ENCODE data around the gene MRPS10. TPM values are rescaled to one million over a fixed set of nuclear protein-coding genes. Genes with fewer than 3 reads are reported as not detected.
A peak's percentile ranks its signal among the peaks of the same experiment; 100 is the strongest.

MRPS10 gene
- total RNA-seq = 10 to 100 TPM; 17.0 to 30.3 (median 25.3) TPM
- 10 to 100 TPM; 41.0 to 60.9 TPM for polyA plus RNA-seq
- 21.7 reads per million, percentile 52 among the genes with 10 or more reads in this experiment for total RNA-seq

DNA sequence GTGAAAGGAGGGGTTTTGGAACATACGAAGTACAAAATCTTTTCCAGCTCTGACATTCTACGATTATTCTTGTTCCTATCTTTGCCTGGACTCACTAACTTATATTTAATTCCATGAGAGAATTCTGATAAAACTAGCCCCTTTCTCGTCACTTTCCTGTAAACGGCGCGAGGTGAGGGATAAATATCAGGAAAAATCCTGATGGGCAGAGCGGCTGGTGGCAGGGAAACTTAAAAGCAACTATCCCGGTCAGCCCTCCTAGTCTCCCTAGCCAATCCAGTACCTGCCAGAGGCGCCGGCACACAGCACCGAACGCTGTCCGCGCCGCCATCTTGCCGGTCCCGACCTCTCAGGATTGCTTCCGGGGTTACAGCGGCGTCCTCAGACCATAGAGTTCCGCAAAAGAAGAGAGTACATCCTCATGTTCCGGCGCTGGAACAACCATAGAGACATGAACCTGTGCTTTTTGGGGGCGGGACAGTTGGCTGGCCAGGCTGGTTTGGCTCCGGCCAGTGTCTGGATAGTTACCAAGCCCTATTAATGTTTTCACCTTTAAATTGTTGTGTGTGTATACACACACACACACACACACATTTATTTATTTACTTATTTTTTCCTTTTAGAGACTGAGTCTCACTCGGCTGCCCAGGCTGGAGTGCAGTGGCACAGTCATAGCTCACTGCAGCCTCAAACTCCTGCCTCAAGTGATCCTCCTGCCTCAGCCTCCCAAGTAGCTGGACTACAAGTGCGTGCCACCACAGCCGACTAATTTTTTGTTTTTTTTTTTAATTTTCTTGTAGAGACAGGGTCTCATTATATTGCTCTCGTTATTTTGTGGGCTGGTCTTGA, at the start of gene MRPS10:
Gene MRPS10, minus strand, starts transcription at position 343 of the 849 bp plus-strand sequence. Its CDS starts 12 bp downstream, at position 331.
- no peaks in the 10 kb centered on the region for H3K9me3 Mint-ChIP-seq
- H3K4me3 ChIP-seq (ENCODE audit: low read length) = peak within 1 kb of the TSS; percentile 96
- H3K4me3 Mint-ChIP-seq = peak within 1 kb of the TSS; percentile 92 to 100 (median 98)
- H3K27ac Mint-ChIP-seq = peak within 1 kb of the TSS; percentile 87 to 99 (median 97)
- H3K4me1 Mint-ChIP-seq = peaks cover 7 to 34% (median 24%) of the 10 kb centered on the region in 7 donors
- peak; percentile 100 for ATAC-seq
- H3K27me3 Mint-ChIP-seq = no peaks in the 10 kb centered on the region
- intact Hi-C loops (cut with micrococcal nuclease) = loop anchor here (1.0 to 5.0 kb wide), 16 partner anchors 173 to 1210 kb away; partner anchors contain the start of genes BYSL (in 2 of the 2), MED20 (in 2 of the 2), PRICKLE4 (in 2 of the 2) and TFEB (in 2 of the 2)
- peaks cover 0 to 12% (median 0%) of the 10 kb centered on the region in 3 experiments for H3K36me3 ChIP-seq (ENCODE audit: control insufficient read depth in 2 of 3, insufficient read depth in 3 of 3, low read length in 3 of 3)
- H3K4me1 ChIP-seq (ENCODE audit: control insufficient read depth in 2 of 2, insufficient read depth in 2 of 2, low read length in 2 of 2) = peaks cover 9 to 14% of the 10 kb centered on the region in 2 donors
- POLR2A ChIA-PET = interaction anchor here (0.6 to 2.7 kb wide), 9 partner anchors 14 to 430 kb away, joined by 3 to 12 read pairs (median 5); partner anchors contain the start of genes BYSL, MED20, TOMM6 and UBR2
- DNase-seq = peak; percentile 72 to 92 (median 87)
- no peaks in the 10 kb centered on the region for H3K27me3 ChIP-seq (ENCODE audit: control insufficient read depth in 2 of 2, insufficient read depth in 2 of 2, low read length in 2 of 2)
- H3K9me3 ChIP-seq (ENCODE audit: control insufficient read depth in 2 of 3, low read length in 3 of 3) = no peaks in the 10 kb centered on the region
- CTCF ChIA-PET = interaction anchor here (0.8 to 1.3 kb wide), 4 partner anchors 113 to 484 kb away, joined by 3 to 7 read pairs (median 4); no protein-coding TSS in a partner anchor
- peak within 1 kb of the TSS; percentile 77 for H3K27ac ChIP-seq (ENCODE audit: low read depth, low read length)
- peaks cover 0 to 9% (median 7%) of the 10 kb centered on the region in 5 donors for H3K36me3 Mint-ChIP-seq

DNA sequence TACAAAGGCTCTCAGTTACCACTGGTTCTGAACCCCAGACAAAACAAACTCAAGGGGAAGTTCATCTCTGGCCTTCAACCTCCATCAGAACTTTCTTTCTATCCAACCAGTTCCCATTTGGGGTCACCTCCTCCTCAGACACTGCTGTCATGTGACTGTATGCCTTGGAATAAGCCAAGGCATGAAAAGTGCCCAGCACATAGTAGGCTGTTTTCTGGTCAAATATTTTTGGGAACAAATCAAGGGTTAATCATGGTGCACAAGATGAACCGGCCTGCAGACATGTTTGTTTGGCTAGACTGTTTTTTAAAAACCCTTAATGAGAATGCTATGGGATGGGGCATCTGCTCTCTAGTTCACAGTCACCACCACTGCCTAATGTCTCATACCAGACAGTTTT, 48.9 kb upstream of the MRPS10 start:
- Histone ChIP-seq H3K9me3 (ENCODE audit: control insufficient read depth in 2 of 3, low read length in 3 of 3) (no peaks in the 10 kb centered on the region), H3K36me3 (ENCODE audit: control insufficient read depth in 2 of 3, insufficient read depth in 3 of 3, low read length in 3 of 3) (peaks cover 0 to 47% (median 0%) of the 10 kb centered on the region in 3 experiments), H3K27ac (ENCODE audit: low read depth, low read length) (no peak overlapping the region), H3K4me3 (ENCODE audit: low read length) (no peak overlapping the region), H3K4me1 (ENCODE audit: control insufficient read depth in 2 of 2, insufficient read depth in 2 of 2, low read length in 2 of 2) (peaks cover 0 to under 1% of the 10 kb centered on the region in 2 donors), H3K27me3 (ENCODE audit: control insufficient read depth in 2 of 2, insufficient read depth in 2 of 2, low read length in 2 of 2) (no peaks in the 10 kb centered on the region)
- Mint-ChIP-seq H3K27ac (peak overlapping the region in 2 of 9 donors; percentile 19 to 41), H3K4me3 (no peak overlapping the region), H3K27me3 (no peaks in the 10 kb centered on the region), H3K4me1 (peaks cover 0 to 14% (median 12%) of the 10 kb centered on the region in 7 donors), H3K9me3 (no peaks in the 10 kb centered on the region), H3K36me3 (peaks cover 0 to 61% (median 18%) of the 10 kb centered on the region in 5 donors)
- ATAC-seq = no peak
- DNase-seq = no peak
- POLR2A ChIA-PET = no interaction called here
- CTCF ChIA-PET = no interaction called here
- intact Hi-C loops (cut with micrococcal nuclease) = no loop called here

DNA sequence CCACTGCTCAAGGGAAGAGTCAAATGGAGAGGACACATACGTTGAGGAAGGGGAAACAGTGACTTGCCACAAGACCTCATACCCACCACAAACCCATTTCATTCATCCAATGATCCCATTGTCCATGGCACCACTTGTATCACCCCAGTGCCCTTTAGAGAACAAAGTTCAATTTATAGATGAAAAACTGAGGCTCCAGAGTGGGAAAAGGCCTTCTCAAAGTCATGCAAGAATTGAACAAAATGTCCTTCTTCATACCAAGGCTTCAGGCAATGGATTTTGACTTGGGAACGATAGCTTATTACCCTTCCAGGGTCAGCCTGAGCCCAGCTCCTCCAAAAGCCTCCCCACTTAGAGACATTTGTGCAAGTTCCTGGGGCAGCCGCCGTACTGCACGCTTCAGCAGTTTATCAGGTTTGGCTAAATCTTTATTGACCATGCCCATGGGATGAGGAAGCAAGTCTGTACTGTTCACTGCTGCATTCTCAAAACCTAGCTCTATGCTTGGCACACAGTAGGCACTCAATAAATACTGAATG, 47.3 kb upstream of the MRPS10 start:
- peaks cover 0 to 55% (median 12%) of the 10 kb centered on the region in 5 donors for H3K36me3 Mint-ChIP-seq
- no peaks in the 10 kb centered on the region for H3K27me3 Mint-ChIP-seq
- Histone ChIP-seq H3K36me3 (ENCODE audit: control insufficient read depth in 2 of 3, insufficient read depth in 3 of 3, low read length in 3 of 3) (peaks cover 0 to 50% (median 0%) of the 10 kb centered on the region in 3 experiments), H3K27me3 (ENCODE audit: control insufficient read depth in 2 of 2, insufficient read depth in 2 of 2, low read length in 2 of 2) (no peaks in the 10 kb centered on the region), H3K9me3 (ENCODE audit: control insufficient read depth in 2 of 3, low read length in 3 of 3) (no peaks in the 10 kb centered on the region), H3K4me1 (ENCODE audit: control insufficient read depth in 2 of 2, insufficient read depth in 2 of 2, low read length in 2 of 2) (peaks cover 0 to 7% of the 10 kb centered on the region in 2 donors), H3K27ac (ENCODE audit: low read depth, low read length) (no peak overlapping the region), H3K4me3 (ENCODE audit: low read length) (no peak overlapping the region)
- H3K4me1 Mint-ChIP-seq = peaks cover 0 to 14% (median 9%) of the 10 kb centered on the region in 7 donors
- no peak overlapping the region for H3K4me3 Mint-ChIP-seq
- CTCF ChIA-PET = interaction anchor here (1.1 kb wide), 1 partner anchor 283 kb away, joined by 4 read pairs; no protein-coding TSS in a partner anchor
- no peak for ATAC-seq
- POLR2A ChIA-PET = no interaction called here
- DNase-seq = no peak
- peak overlapping the region in 1 of 9 donors; percentile 28 for H3K27ac Mint-ChIP-seq
- intact Hi-C loops (cut with micrococcal nuclease) = loop anchor here in 1 of 2 donors (5.0 kb wide), 1 partner anchor 267 kb away; no protein-coding TSS in a partner anchor
- no peaks in the 10 kb centered on the region for H3K9me3 Mint-ChIP-seq

DNA sequence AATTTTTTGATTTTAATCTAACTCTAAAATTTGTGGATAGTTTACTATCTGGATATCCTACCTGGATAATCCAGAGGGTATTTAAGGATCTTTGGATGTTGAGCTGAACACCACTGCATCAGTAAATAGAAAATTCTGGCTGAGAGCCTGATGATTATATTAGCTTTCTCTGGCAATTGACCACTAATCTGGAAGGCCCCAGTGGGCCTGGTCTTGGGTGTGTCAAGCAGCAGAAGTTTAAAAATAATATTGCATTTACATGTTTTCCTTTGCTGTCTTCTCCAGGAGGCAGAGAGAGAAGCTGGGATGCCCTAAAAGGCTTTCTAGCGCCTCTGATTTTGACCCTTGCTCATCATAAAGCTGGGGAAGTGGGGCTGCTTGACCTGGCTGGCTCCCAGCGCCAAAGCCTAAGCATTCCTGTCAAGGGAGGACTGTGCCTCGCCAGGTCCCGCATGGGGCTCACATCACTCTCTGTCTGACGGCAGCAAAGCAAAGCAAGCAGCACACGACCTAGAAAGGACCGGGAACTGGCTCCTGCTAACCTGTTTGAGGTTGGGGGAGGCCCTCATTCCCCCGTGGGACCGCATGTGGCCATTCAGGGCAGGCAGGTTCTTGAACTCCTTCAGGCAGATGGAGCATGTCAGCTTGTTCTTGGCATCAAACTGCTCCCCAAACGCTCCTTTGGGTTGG, 46.6 kb upstream of the MRPS10 start:
- ChIA-PET POLR2A (no interaction called here), CTCF (interaction anchor here (0.6 to 5.5 kb wide), 2 partner anchors 206 to 283 kb away, joined by 4 to 49 read pairs; no protein-coding TSS in a partner anchor)
- Histone ChIP-seq H3K27ac (ENCODE audit: low read depth, low read length) (no peak overlapping the region), H3K27me3 (ENCODE audit: control insufficient read depth in 2 of 2, insufficient read depth in 2 of 2, low read length in 2 of 2) (no peaks in the 10 kb centered on the region), H3K9me3 (ENCODE audit: control insufficient read depth in 2 of 3, low read length in 3 of 3) (no peaks in the 10 kb centered on the region), H3K4me3 (ENCODE audit: low read length) (no peak overlapping the region), H3K4me1 (ENCODE audit: control insufficient read depth in 2 of 2, insufficient read depth in 2 of 2, low read length in 2 of 2) (peaks cover 0 to 7% of the 10 kb centered on the region in 2 donors), H3K36me3 (ENCODE audit: control insufficient read depth in 2 of 3, insufficient read depth in 3 of 3, low read length in 3 of 3) (peaks cover 0 to 48% (median 0%) of the 10 kb centered on the region in 3 experiments)
- intact Hi-C loops (cut with micrococcal nuclease) = loop anchor here in 1 of 2 donors (5.0 kb wide), 1 partner anchor 268 kb away; no protein-coding TSS in a partner anchor
- peaks cover 0 to 14% (median 4%) of the 10 kb centered on the region in 7 donors for H3K4me1 Mint-ChIP-seq
- H3K9me3 Mint-ChIP-seq = no peaks in the 10 kb centered on the region
- H3K27ac Mint-ChIP-seq = peak overlapping the region in 1 of 9 donors; percentile 28
- ATAC-seq = no peak
- no peaks in the 10 kb centered on the region for H3K27me3 Mint-ChIP-seq
- peaks cover 0 to 50% (median 12%) of the 10 kb centered on the region in 5 donors for H3K36me3 Mint-ChIP-seq
- no peak for DNase-seq
- H3K4me3 Mint-ChIP-seq = no peak overlapping the region

DNA sequence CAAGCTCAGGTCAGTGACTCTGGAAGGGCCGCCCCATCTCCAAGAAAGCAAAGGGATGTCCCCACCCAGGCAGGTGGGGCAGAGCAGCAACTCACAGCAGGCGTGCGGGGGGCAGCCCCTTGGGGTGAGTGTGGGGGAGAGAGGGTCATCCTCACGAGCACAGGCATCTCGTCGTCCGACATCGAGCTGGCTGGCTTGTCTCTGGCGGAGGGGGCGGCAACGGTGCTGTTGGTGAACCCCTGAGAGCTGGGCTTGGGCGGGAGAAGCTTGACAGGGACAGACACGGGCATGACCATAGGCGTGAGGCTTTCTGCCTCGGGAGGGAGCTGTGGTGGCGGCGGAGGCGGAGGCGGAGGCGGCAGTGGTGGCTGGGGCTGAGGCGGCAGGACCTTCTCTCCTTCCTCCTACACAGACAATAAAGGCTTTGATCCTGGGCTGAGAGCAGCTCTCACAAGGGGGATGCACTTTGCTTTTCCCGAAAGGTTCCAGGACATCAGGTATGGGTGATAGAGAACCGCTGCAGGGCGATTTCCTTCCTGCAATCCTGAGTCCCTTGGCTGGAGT, 45.6 kb upstream of the MRPS10 start:
- Mint-ChIP-seq H3K27me3 (no peaks in the 10 kb centered on the region), H3K36me3 (peaks cover 0 to 46% (median 12%) of the 10 kb centered on the region in 5 donors), H3K9me3 (no peaks in the 10 kb centered on the region), H3K4me3 (no peak overlapping the region), H3K27ac (peak overlapping the region in 2 of 9 donors; percentile 5 to 59), H3K4me1 (peaks cover 0 to 14% (median 4%) of the 10 kb centered on the region in 7 donors)
- Histone ChIP-seq H3K27ac (ENCODE audit: low read depth, low read length) (no peak overlapping the region), H3K4me3 (ENCODE audit: low read length) (no peak overlapping the region), H3K4me1 (ENCODE audit: control insufficient read depth in 2 of 2, insufficient read depth in 2 of 2, low read length in 2 of 2) (peaks cover 0 to 7% of the 10 kb centered on the region in 2 donors), H3K36me3 (ENCODE audit: control insufficient read depth in 2 of 3, insufficient read depth in 3 of 3, low read length in 3 of 3) (peaks cover 0 to 45% (median 0%) of the 10 kb centered on the region in 3 experiments), H3K9me3 (ENCODE audit: control insufficient read depth in 2 of 3, low read length in 3 of 3) (no peaks in the 10 kb centered on the region), H3K27me3 (ENCODE audit: control insufficient read depth in 2 of 2, insufficient read depth in 2 of 2, low read length in 2 of 2) (no peaks in the 10 kb centered on the region)
- CTCF ChIA-PET = interaction anchor here (5.5 kb wide), 1 partner anchor 284 kb away, joined by 49 read pairs; no protein-coding TSS in a partner anchor
- POLR2A ChIA-PET = no interaction called here
- intact Hi-C loops (cut with micrococcal nuclease) = loop anchor here in 1 of 2 donors (5.0 kb wide), 1 partner anchor 269 kb away; no protein-coding TSS in a partner anchor
- no peak for ATAC-seq
- no peak for DNase-seq

All from naive thymus-derived CD4-positive, alpha-beta T cell (primary cell).